ENCODE measurements around the gene WLS. TPM values are rescaled to one million over a fixed set of nuclear protein-coding genes. Genes with fewer than 3 reads are reported as not detected.

The WLS gene
- total RNA-seq, 1 experiment from 2014 or later: not detected

- H3K9me2 ChIP-seq (replicated peaks; ENCODE audit: insufficient read depth, low read length): no peaks in the 10 kb centered on the region
- H3K4me3 ChIP-seq (ENCODE audit: low read length): no peak overlapping the region
- H3K9me3 ChIP-seq (ENCODE audit: low read length): no peaks in the 10 kb centered on the region
- no peak for DNase-seq
- no peak overlapping the region for H3K27ac ChIP-seq (ENCODE audit: low read length)
- no peaks in the 10 kb centered on the region for H3K79me2 ChIP-seq (ENCODE audit: low read length)
- no peaks in the 10 kb centered on the region for H3K4me1 ChIP-seq (ENCODE audit: low read length)
- H3K27me3 ChIP-seq (ENCODE audit: low read length): no peaks in the 10 kb centered on the region
- no peak overlapping the region for H2AFZ ChIP-seq (ENCODE audit: low read length)
- no peaks in the 10 kb centered on the region for H4K20me1 ChIP-seq (ENCODE audit: insufficient read depth, low read depth, low read length)
- no peaks in the 10 kb centered on the region for H3K36me3 ChIP-seq (ENCODE audit: insufficient read depth, low read length)
- no peak overlapping the region for H3K9ac ChIP-seq (ENCODE audit: low read length)
- H3K4me2 ChIP-seq (ENCODE audit: low read depth, low read length, poor library complexity, severe bottlenecking): no peak overlapping the region
These were observed 20.5 kb downstream of the WLS start for GRCh38 chr1:68211761-68212380.

GRCh38 chr1:68210829-68211228 lies 21.5 kb downstream of the WLS start:
- Histone ChIP-seq H4K20me1 (ENCODE audit: insufficient read depth, low read depth, low read length) (no peaks in the 10 kb centered on the region), H3K27ac (ENCODE audit: low read length) (no peak overlapping the region), H3K36me3 (ENCODE audit: insufficient read depth, low read length) (no peaks in the 10 kb centered on the region), H2AFZ (ENCODE audit: low read length) (no peak overlapping the region), H3K9me3 (ENCODE audit: low read length) (no peaks in the 10 kb centered on the region), H3K4me1 (ENCODE audit: low read length) (no peaks in the 10 kb centered on the region), H3K9ac (ENCODE audit: low read length) (no peak overlapping the region), H3K27me3 (ENCODE audit: low read length) (no peaks in the 10 kb centered on the region), H3K9me2 (replicated peaks; ENCODE audit: insufficient read depth, low read length) (no peaks in the 10 kb centered on the region), H3K4me2 (ENCODE audit: low read depth, low read length, poor library complexity, severe bottlenecking) (no peak overlapping the region), H3K4me3 (ENCODE audit: low read length) (no peak overlapping the region), H3K79me2 (ENCODE audit: low read length) (no peaks in the 10 kb centered on the region)
- DNase-seq: no peak

GRCh38 chr1:68210027-68210426 lies 22.3 kb downstream of the WLS start:
- DNase-seq: no peak
- no peaks in the 10 kb centered on the region for H3K9me2 ChIP-seq (replicated peaks; ENCODE audit: insufficient read depth, low read length)
- H3K36me3 ChIP-seq (ENCODE audit: insufficient read depth, low read length): no peaks in the 10 kb centered on the region

GRCh38 chr1:68206848-68207689 lies 25.3 kb downstream of the WLS start:
- Histone ChIP-seq H3K9me3 (ENCODE audit: low read length) (no peaks in the 10 kb centered on the region), H4K20me1 (ENCODE audit: insufficient read depth, low read depth, low read length) (no peaks in the 10 kb centered on the region), H3K36me3 (ENCODE audit: insufficient read depth, low read length) (no peaks in the 10 kb centered on the region), H3K9me2 (replicated peaks; ENCODE audit: insufficient read depth, low read length) (no peaks in the 10 kb centered on the region), H3K9ac (ENCODE audit: low read length) (no peak overlapping the region), H3K27ac (ENCODE audit: low read length) (no peak overlapping the region), H3K4me2 (ENCODE audit: low read depth, low read length, poor library complexity, severe bottlenecking) (no peak overlapping the region), H2AFZ (ENCODE audit: low read length) (no peak overlapping the region), H3K4me3 (ENCODE audit: low read length) (no peak overlapping the region), H3K4me1 (ENCODE audit: low read length) (no peaks in the 10 kb centered on the region), H3K27me3 (ENCODE audit: low read length) (no peaks in the 10 kb centered on the region), H3K79me2 (ENCODE audit: low read length) (no peaks in the 10 kb centered on the region)
- DNase-seq: no peak

More at GRCh38 chr1:68210027-68210426, 22.3 kb downstream of the WLS start:
- Histone ChIP-seq H2AFZ (ENCODE audit: low read length) (no peak overlapping the region), H3K9ac (ENCODE audit: low read length) (no peak overlapping the region), H3K4me2 (ENCODE audit: low read depth, low read length, poor library complexity, severe bottlenecking) (no peak overlapping the region), H3K4me1 (ENCODE audit: low read length) (no peaks in the 10 kb centered on the region), H3K9me3 (ENCODE audit: low read length) (no peaks in the 10 kb centered on the region), H3K27ac (ENCODE audit: low read length) (no peak overlapping the region), H3K27me3 (ENCODE audit: low read length) (no peaks in the 10 kb centered on the region), H4K20me1 (ENCODE audit: insufficient read depth, low read depth, low read length) (no peaks in the 10 kb centered on the region), H3K4me3 (ENCODE audit: low read length) (no peak overlapping the region), H3K79me2 (ENCODE audit: low read length) (no peaks in the 10 kb centered on the region)

GRCh38 chr1:68205794-68206358 lies 26.4 kb downstream of the WLS start:
- Histone ChIP-seq H3K9ac (ENCODE audit: low read length) (no peak overlapping the region), H3K36me3 (ENCODE audit: insufficient read depth, low read length) (no peaks in the 10 kb centered on the region), H3K4me2 (ENCODE audit: low read depth, low read length, poor library complexity, severe bottlenecking) (no peak overlapping the region), H3K4me1 (ENCODE audit: low read length) (no peaks in the 10 kb centered on the region), H3K9me2 (replicated peaks; ENCODE audit: insufficient read depth, low read length) (no peaks in the 10 kb centered on the region), H3K27me3 (ENCODE audit: low read length) (no peaks in the 10 kb centered on the region), H2AFZ (ENCODE audit: low read length) (no peak overlapping the region), H3K4me3 (ENCODE audit: low read length) (no peak overlapping the region), H4K20me1 (ENCODE audit: insufficient read depth, low read depth, low read length) (no peaks in the 10 kb centered on the region), H3K9me3 (ENCODE audit: low read length) (no peaks in the 10 kb centered on the region), H3K79me2 (ENCODE audit: low read length) (no peaks in the 10 kb centered on the region), H3K27ac (ENCODE audit: low read length) (no peak overlapping the region)
- no peak for DNase-seq

GRCh38 chr1:68204977-68205630 lies 27.2 kb downstream of the WLS start:
- H3K79me2 ChIP-seq (ENCODE audit: low read length): no peaks in the 10 kb centered on the region
- no peak overlapping the region for H2AFZ ChIP-seq (ENCODE audit: low read length)
- H3K4me1 ChIP-seq (ENCODE audit: low read length): no peaks in the 10 kb centered on the region
- H3K36me3 ChIP-seq (ENCODE audit: insufficient read depth, low read length): no peaks in the 10 kb centered on the region
- H4K20me1 ChIP-seq (ENCODE audit: insufficient read depth, low read depth, low read length): no peaks in the 10 kb centered on the region
- H3K27ac ChIP-seq (ENCODE audit: low read length): no peak overlapping the region
- H3K9ac ChIP-seq (ENCODE audit: low read length): no peak overlapping the region
- H3K9me3 ChIP-seq (ENCODE audit: low read length): no peaks in the 10 kb centered on the region
- H3K9me2 ChIP-seq (replicated peaks; ENCODE audit: insufficient read depth, low read length): no peaks in the 10 kb centered on the region
- H3K4me3 ChIP-seq (ENCODE audit: low read length): no peak overlapping the region
- H3K27me3 ChIP-seq (ENCODE audit: low read length): no peaks in the 10 kb centered on the region
- no peak for DNase-seq
- no peak overlapping the region for H3K4me2 ChIP-seq (ENCODE audit: low read depth, low read length, poor library complexity, severe bottlenecking)

- H3K4me2 ChIP-seq (ENCODE audit: low read depth, low read length, poor library complexity, severe bottlenecking): no peak overlapping the region
- H4K20me1 ChIP-seq (ENCODE audit: insufficient read depth, low read depth, low read length): no peaks in the 10 kb centered on the region
- no peaks in the 10 kb centered on the region for H3K79me2 ChIP-seq (ENCODE audit: low read length)
- H3K4me1 ChIP-seq (ENCODE audit: low read length): no peaks in the 10 kb centered on the region
- no peak for DNase-seq
- H2AFZ ChIP-seq (ENCODE audit: low read length): no peak overlapping the region
- H3K27ac ChIP-seq (ENCODE audit: low read length): no peak overlapping the region
- no peak overlapping the region for H3K4me3 ChIP-seq (ENCODE audit: low read length)
- no peaks in the 10 kb centered on the region for H3K9me2 ChIP-seq (replicated peaks; ENCODE audit: insufficient read depth, low read length)
- H3K9ac ChIP-seq (ENCODE audit: low read length): no peak overlapping the region
- H3K9me3 ChIP-seq (ENCODE audit: low read length): no peaks in the 10 kb centered on the region
- no peaks in the 10 kb centered on the region for H3K36me3 ChIP-seq (ENCODE audit: insufficient read depth, low read length)
- H3K27me3 ChIP-seq (ENCODE audit: low read length): 0 out of 2 replicates have a peak, but pooled peaks cover 3% of the 10 kb centered on the region
These were observed 30.0 kb downstream of the WLS start for GRCh38 chr1:68202239-68202832.
